Activated CD4-positive, alpha-beta T cell treated with anti-CD3 and anti-CD28 coated beads for 36 hours (primary cell): ENCODE results near the gene CASKIN2. TPM values are rescaled to one million over a fixed set of nuclear protein-coding genes. Genes with fewer than 3 reads are reported as not detected.

Experiments
- ATAC-seq: fragments of 200-7000 bp; cut with Tn5 transposase; one replicate; pipeline ENCODE4 v1.10.0; 2021; ENCODE audit warnings: mild to moderate bottlenecking, moderate library complexity
- CTCF ChIA-PET: fragments of 350-600 bp; sonication (Branson Sonifier 250); formaldehyde crosslinking; loops from one replicate; lab custom pipeline; 2021; ENCODE audit warnings: antibody characterized with exemption; lab: Charles Lee
- POLR2A ChIA-PET: fragments of 350-600 bp; sonication (Branson Sonifier 250); formaldehyde crosslinking; loops from one replicate; lab custom pipeline; 2021; ENCODE audit warnings: antibody characterized with exemption, inconsistent platforms; lab: Charles Lee
- DNase-seq: peaks from one replicate; pipeline ENCODE4 v3.0.0-alpha.2; 2020
- H3K27ac Mint-ChIP-seq: one replicate; pipeline ENCODE4 v1.8.0; 2021; ENCODE audit warnings: mixed read lengths
- H3K27me3 Mint-ChIP-seq: one replicate; pipeline ENCODE4 v1.8.0; 2021; ENCODE audit warnings: mixed read lengths
- H3K36me3 Mint-ChIP-seq: one replicate; pipeline ENCODE4 v1.8.0; 2021; ENCODE audit warnings: low read depth, mixed read lengths
- H3K4me1 Mint-ChIP-seq: one replicate; pipeline ENCODE4 v1.8.0; 2021; ENCODE audit warnings: mixed read lengths
- H3K4me3 Mint-ChIP-seq: one replicate; pipeline ENCODE4 v1.8.0; 2021; ENCODE audit warnings: mild to moderate bottlenecking, moderate library complexity, mixed read lengths
- H3K9me3 Mint-ChIP-seq: one replicate; pipeline ENCODE4 v1.8.0; 2021; ENCODE audit warnings: low read depth, mixed read lengths
- intact Hi-C, 2 experiments: fragments of 100-400 bp; cut with DNase I in 1 of 2; cut with micrococcal nuclease in 1 of 2; formaldehyde crosslinking; loops; one replicate each; pipeline versions ENCODE4 v1.14.2 to v1.15.1; 2022 to 2024; cut with DNase I, micrococcal nuclease
- total RNA-seq, 2 experiments: library from RNA; stranded (reverse); gene quantifications; one replicate each; pipeline ENCODE4 v1.2.3, GENCODE V29; 2021

CASKIN2 gene
- total RNA-seq, 2 experiments from 2014 or later = 2.9 to 3.0 TPM

GRCh38 chr17:75496005-75496404 lies 19.3 kb downstream of the CASKIN2 start:
- no peak for DNase-seq
- no peak for ATAC-seq
- H3K27me3 Mint-ChIP-seq = no peaks in the 10 kb centered on the region
- no peaks in the 10 kb centered on the region for H3K4me1 Mint-ChIP-seq
- intact Hi-C loops = no loop called here
- H3K4me3 Mint-ChIP-seq = no peak overlapping the region
- no peak overlapping the region for H3K27ac Mint-ChIP-seq
- ChIA-PET POLR2A (no interaction called here), CTCF (interaction anchor here (1.5 kb wide), 1 partner anchor 9 kb away, joined by 3 read pairs; no protein-coding TSS in a partner anchor)
- H3K9me3 Mint-ChIP-seq = no peaks in the 10 kb centered on the region
- H3K36me3 Mint-ChIP-seq = peaks cover 11% of the 10 kb centered on the region

- H3K4me3 Mint-ChIP-seq = no peak overlapping the region
- CTCF ChIA-PET = interaction anchor here (0.7 kb wide), 1 partner anchor 62 kb away, joined by 3 read pairs; no protein-coding TSS in a partner anchor
- no peaks in the 10 kb centered on the region for H3K27me3 Mint-ChIP-seq
- no peaks in the 10 kb centered on the region for H3K9me3 Mint-ChIP-seq
- POLR2A ChIA-PET = no interaction called here
- DNase-seq (no peak), ATAC-seq (no peak)
- no peaks in the 10 kb centered on the region for H3K4me1 Mint-ChIP-seq
- intact Hi-C loops = no loop called here
- H3K27ac Mint-ChIP-seq = no peak overlapping the region
- H3K36me3 Mint-ChIP-seq = peaks cover 11% of the 10 kb centered on the region
Observed at GRCh38 chr17:75494326-75494877, 20.9 kb downstream of the CASKIN2 start.

- ATAC-seq (no peak), DNase-seq (no peak)
- intact Hi-C loops = no loop called here
- H3K9me3 Mint-ChIP-seq = no peaks in the 10 kb centered on the region
- peaks cover 9% of the 10 kb centered on the region for H3K36me3 Mint-ChIP-seq
- ChIA-PET POLR2A (no interaction called here), CTCF (interaction anchor here (1.2 to 1.5 kb wide), 2 partner anchors 9 to 254 kb away, joined by 3 to 4 read pairs; no protein-coding TSS in a partner anchor)
- H3K4me1 Mint-ChIP-seq = no peaks in the 10 kb centered on the region
- no peak overlapping the region for H3K4me3 Mint-ChIP-seq
- no peaks in the 10 kb centered on the region for H3K27me3 Mint-ChIP-seq
- no peak overlapping the region for H3K27ac Mint-ChIP-seq
Observed at GRCh38 chr17:75493476-75494129, 21.7 kb downstream of the CASKIN2 start.

GRCh38 chr17:75492555-75493168 lies 22.7 kb downstream of the CASKIN2 start:
- Mint-ChIP-seq H3K9me3 (no peaks in the 10 kb centered on the region), H3K4me3 (no peak overlapping the region), H3K27ac (no peak overlapping the region), H3K27me3 (no peaks in the 10 kb centered on the region), H3K4me1 (peaks cover 3% of the 10 kb centered on the region), H3K36me3 (peaks cover 8% of the 10 kb centered on the region)
- CTCF ChIA-PET = interaction anchor here (1.2 to 1.5 kb wide), 2 partner anchors 10 to 255 kb away, joined by 3 to 4 read pairs; no protein-coding TSS in a partner anchor
- DNase-seq (no peak), ATAC-seq (no peak)
- intact Hi-C loops = no loop called here
- POLR2A ChIA-PET = no interaction called here

- CTCF ChIA-PET = no interaction called here
- H3K27me3 Mint-ChIP-seq = no peaks in the 10 kb centered on the region
- intact Hi-C loops = no loop called here
- peaks cover 10% of the 10 kb centered on the region for H3K36me3 Mint-ChIP-seq
- no peak overlapping the region for H3K4me3 Mint-ChIP-seq
- DNase-seq (no peak), ATAC-seq (no peak)
- no peaks in the 10 kb centered on the region for H3K9me3 Mint-ChIP-seq
- no peak overlapping the region for H3K27ac Mint-ChIP-seq
- H3K4me1 Mint-ChIP-seq = peaks cover 13% of the 10 kb centered on the region
- POLR2A ChIA-PET = no interaction called here
Observed at GRCh38 chr17:75491680-75492079, 23.7 kb downstream of the CASKIN2 start.

GRCh38 chr17:75490953-75491649 lies 24.2 kb downstream of the CASKIN2 start:
- no peak for ATAC-seq
- DNase-seq = no peak
- CTCF ChIA-PET = no interaction called here
- Mint-ChIP-seq H3K27me3 (no peaks in the 10 kb centered on the region), H3K36me3 (peaks cover 10% of the 10 kb centered on the region), H3K27ac (no peak overlapping the region), H3K9me3 (no peaks in the 10 kb centered on the region), H3K4me1 (peaks cover 16% of the 10 kb centered on the region), H3K4me3 (no peak overlapping the region)
- POLR2A ChIA-PET = no interaction called here
- intact Hi-C loops = no loop called here

- intact Hi-C loops = no loop called here
- peaks cover 16% of the 10 kb centered on the region for H3K4me1 Mint-ChIP-seq
- H3K36me3 Mint-ChIP-seq = peaks cover 10% of the 10 kb centered on the region
- ATAC-seq (no peak), DNase-seq (no peak)
- CTCF ChIA-PET = interaction anchor here (0.7 to 1.2 kb wide), 2 partner anchors 30 to 144 kb away, joined by 3 to 5 read pairs; no protein-coding TSS in a partner anchor
- H3K27me3 Mint-ChIP-seq = no peaks in the 10 kb centered on the region
- no peaks in the 10 kb centered on the region for H3K9me3 Mint-ChIP-seq
- POLR2A ChIA-PET = no interaction called here
- no peak overlapping the region for H3K4me3 Mint-ChIP-seq
- H3K27ac Mint-ChIP-seq = no peak overlapping the region
Observed at GRCh38 chr17:75490173-75490743, 25.1 kb downstream of the CASKIN2 start.

GRCh38 chr17:75489511-75489955 lies 25.8 kb downstream of the CASKIN2 start:
- ChIA-PET POLR2A (interaction anchor here (0.6 kb wide), 1 partner anchor 16 kb away, joined by 3 read pairs; no protein-coding TSS in a partner anchor), CTCF (interaction anchor here (1.2 kb wide), 1 partner anchor 30 kb away, joined by 3 read pairs; no protein-coding TSS in a partner anchor)
- ATAC-seq = no peak
- Mint-ChIP-seq H3K4me3 (no peak overlapping the region), H3K27ac (no peak overlapping the region), H3K27me3 (no peaks in the 10 kb centered on the region), H3K9me3 (no peaks in the 10 kb centered on the region), H3K4me1 (peaks cover 16% of the 10 kb centered on the region), H3K36me3 (peaks cover 10% of the 10 kb centered on the region)
- no peak for DNase-seq
- intact Hi-C loops = no loop called here

- no peak overlapping the region for H3K4me3 Mint-ChIP-seq
- peaks cover 10% of the 10 kb centered on the region for H3K36me3 Mint-ChIP-seq
- ATAC-seq (no peak), DNase-seq (no peak)
- H3K27ac Mint-ChIP-seq = no peak overlapping the region
- ChIA-PET POLR2A (interaction anchor here (0.6 kb wide), 1 partner anchor 15 kb away, joined by 3 read pairs; no protein-coding TSS in a partner anchor), CTCF (interaction anchor here (1.2 kb wide), 1 partner anchor 31 kb away, joined by 3 read pairs; no protein-coding TSS in a partner anchor)
- no peaks in the 10 kb centered on the region for H3K27me3 Mint-ChIP-seq
- intact Hi-C loops = no loop called here
- H3K9me3 Mint-ChIP-seq = no peaks in the 10 kb centered on the region
- H3K4me1 Mint-ChIP-seq = peaks cover 16% of the 10 kb centered on the region
Observed at GRCh38 chr17:75488693-75489510, 26.4 kb downstream of the CASKIN2 start.

- peak; percentile 56 for DNase-seq
- POLR2A ChIA-PET = interaction anchor here (0.7 kb wide), 1 partner anchor 31 kb away, joined by 3 read pairs; the partner anchor contains the start of gene TMEM94
Observed at GRCh38 chr17:75487351-75488070, 27.8 kb downstream of the CASKIN2 start.

More at GRCh38 chr17:75487351-75488070, 27.8 kb downstream of the CASKIN2 start:
- intact Hi-C loops = no loop called here
- ATAC-seq = peak; percentile 81
- Mint-ChIP-seq H3K4me1 (peaks cover 16% of the 10 kb centered on the region), H3K27ac (peak overlapping the region; percentile 88), H3K36me3 (peaks cover 7% of the 10 kb centered on the region), H3K9me3 (no peaks in the 10 kb centered on the region), H3K4me3 (peak overlapping the region; percentile 24), H3K27me3 (no peaks in the 10 kb centered on the region)
- CTCF ChIA-PET = interaction anchor here (0.5 to 1.6 kb wide), 6 partner anchors 8 to 260 kb away, joined by 3 to 7 read pairs (median 3); no protein-coding TSS in a partner anchor
